HepG2 (cell line): Measurements from ENCODE around the gene RASSF4. TPM values are rescaled to one million over a fixed set of nuclear protein-coding genes. Genes with fewer than 3 reads are reported as not detected.

ENCODE experiments used
- AGO1 ChIP-seq: fragments of 200-400 bp; formaldehyde crosslinking; IDR thresholded peaks from 2 replicates; pipeline ENCODE4 v1.6.1; 2017; ENCODE audit warnings: mild to moderate bottlenecking, low read depth, low read length, moderate library complexity; ENCODE audit not compliant: poor library complexity, severe bottlenecking
- AHR ChIP-seq: IDR thresholded peaks from 2 replicates; pipeline ENCODE4 v1.6.1; 2018; ENCODE audit warnings: missing genetic modification reagents, missing compliant biosample characterization
- ARNT2 ChIP-seq: sonication (generic); formaldehyde crosslinking; IDR thresholded peaks from 2 replicates; pipeline ENCODE4 v1.8.0; 2022; ENCODE audit warnings: mild to moderate bottlenecking, low read depth, missing genetic modification reagents, moderate library complexity
- EED ChIP-seq: sonication (generic); formaldehyde crosslinking; IDR thresholded peaks from 2 replicates; pipeline ENCODE4 v1.5.0; 2020; ENCODE audit warnings: mild to moderate bottlenecking, missing genetic modification reagents
- FOSL2 ChIP-seq: sonication (generic); formaldehyde crosslinking; IDR thresholded peaks from 2 replicates; pipeline ENCODE4 v1.4.0; 2020; ENCODE audit warnings: missing genetic modification reagents
- GABPB1 ChIP-seq: IDR thresholded peaks from 2 replicates; pipeline ENCODE4 v1.6.1; 2016; ENCODE audit warnings: mild to moderate bottlenecking, missing genetic modification reagents, moderate library complexity, missing compliant biosample characterization
- HNRNPK ChIP-seq: fragments of 200-400 bp; formaldehyde crosslinking; IDR thresholded peaks from 2 replicates; pipeline ENCODE4 v1.6.1; 2018; ENCODE audit warnings: low read length, low read depth, moderate library complexity, mild to moderate bottlenecking; ENCODE audit not compliant: poor library complexity, severe bottlenecking
- JUN ChIP-seq: sonication (generic); formaldehyde crosslinking; IDR thresholded peaks from 2 replicates; pipeline ENCODE4 v1.4.0; 2020; ENCODE audit warnings: mild to moderate bottlenecking, missing genetic modification reagents
- KMT2B ChIP-seq: IDR thresholded peaks from 2 replicates; pipeline ENCODE4 v1.6.1; 2016; ENCODE audit warnings: missing genetic modification reagents, missing compliant biosample characterization
- MAX ChIP-seq: IDR thresholded peaks from 2 replicates; pipeline ENCODE4 v1.6.1; 2012; ENCODE audit warnings: inconsistent platforms
- MIER3 ChIP-seq: IDR thresholded peaks from 2 replicates; pipeline ENCODE4 v1.6.1; 2016; ENCODE audit warnings: missing compliant biosample characterization, borderline replicate concordance
- MTERF4 ChIP-seq: sonication (generic); formaldehyde crosslinking; IDR thresholded peaks from 2 replicates; pipeline ENCODE4 v1.8.0; 2023; ENCODE audit warnings: mild to moderate bottlenecking, missing genetic modification reagents
- NR1H2 ChIP-seq: sonication (generic); formaldehyde crosslinking; IDR thresholded peaks from 2 replicates; pipeline ENCODE4 v1.8.1; 2022; ENCODE audit warnings: low read depth, missing genetic modification reagents, borderline replicate concordance
- SNRNP70 ChIP-seq: fragments of 200-400 bp; formaldehyde crosslinking; IDR thresholded peaks from 2 replicates; pipeline ENCODE4 v1.6.1; 2017; ENCODE audit warnings: mild to moderate bottlenecking, low read depth, low read length, moderate library complexity
- STAG1 ChIP-seq: sonication (generic); formaldehyde crosslinking; IDR thresholded peaks from 2 replicates; pipeline ENCODE4 v1.4.0; 2020; ENCODE audit warnings: missing genetic modification reagents
- TERF1 ChIP-seq: sonication (generic); formaldehyde crosslinking; IDR thresholded peaks from 2 replicates; pipeline ENCODE4 v1.8.0; 2022; ENCODE audit warnings: mild to moderate bottlenecking, missing genetic modification reagents, moderate library complexity
- TFDP1 ChIP-seq: IDR thresholded peaks from 2 replicates; pipeline ENCODE4 v1.6.1; 2016; ENCODE audit warnings: missing compliant biosample characterization, missing genetic modification reagents, borderline replicate concordance
- THAP11 ChIP-seq: IDR thresholded peaks from 2 replicates; pipeline ENCODE4 v1.6.1; 2016; ENCODE audit warnings: missing biosample characterization, missing genetic modification reagents
- ZBTB38 ChIP-seq: sonication (generic); formaldehyde crosslinking; IDR thresholded peaks from 2 replicates; pipeline ENCODE4 v1.5.1; 2020; ENCODE audit warnings: mild to moderate bottlenecking, missing genetic modification reagents
- ZFP41 ChIP-seq: sonication (generic); formaldehyde crosslinking; IDR thresholded peaks from 2 replicates; pipeline ENCODE4 v1.4.0; 2020; ENCODE audit warnings: mild to moderate bottlenecking, missing genetic modification reagents, borderline replicate concordance
- ZHX1 ChIP-seq: sonication (generic); formaldehyde crosslinking; IDR thresholded peaks from 2 replicates; pipeline ENCODE4 v1.8.1; 2022; ENCODE audit warnings: low read depth, mild to moderate bottlenecking, missing genetic modification reagents
- ZNF251 ChIP-seq: sonication (generic); formaldehyde crosslinking; IDR thresholded peaks from 2 replicates; pipeline ENCODE4 v1.9.0; 2021; ENCODE audit warnings: mild to moderate bottlenecking, missing genetic modification reagents
- ZNF510 ChIP-seq: sonication (generic); formaldehyde crosslinking; IDR thresholded peaks from 2 replicates; pipeline ENCODE4 v1.4.0; 2020; ENCODE audit warnings: low read depth, mild to moderate bottlenecking, missing genetic modification reagents
- polyA plus RNA-seq, 8 experiments: library from polyadenylated mRNA; depleted of rRNA in 3 of 8; stranded (reverse) in 7 of 8; unstranded in 1 of 8; fragments of >200 nt; fragmentation: Illumina TruSeq in 4 of 8; extraction: Trizol in 4 of 8; gene quantifications; 2 replicates each; pipeline versions ENCODE4 v1.2.1 to v1.2.3, GENCODE V29; 2011 to 2016; ENCODE audit warnings: low read depth in 4 of 8, missing spikeins in 1 of 8, mixed read lengths in 1 of 8; ENCODE audit not compliant: insufficient read depth in 1 of 8
- total RNA-seq, 5 experiments: library from RNA; depleted of rRNA; stranded (reverse); fragments of >200 nt; fragmentation: Illumina TruSeq; extraction: Trizol; gene quantifications; 2 replicates each; pipeline ENCODE4 v1.2.3, GENCODE V29; 2016; ENCODE audit warnings: low read depth in 1 of 5

The RASSF4 gene
- total and polyA plus RNA-seq, 2 of the 13 experiments (the other 11 are each of a cell fraction or from before 2014, with no cell fraction given) = 34.0 to 51.7 TPM

GRCh38 chr10:44974628-44975430 lies 15.2 kb downstream of the RASSF4 start (continued):
- no peak for TF ChIP-seq ZHX1 (CRISPR knock-in tag)
- TF ChIP-seq NR1H2 (CRISPR knock-in tag) = 0 out of 2 replicates have a peak, but pooled peaks have one; percentile 31
- peak; percentile 65 for TF ChIP-seq ZBTB38 (CRISPR knock-in tag)
- TF ChIP-seq KMT2B (CRISPR knock-in tag) = no peak
- no peak for TF ChIP-seq MAX
- 0 out of 2 replicates have a peak, but pooled peaks have one; percentile 19 for TF ChIP-seq AHR
- TF ChIP-seq EED (CRISPR knock-in tag) = peak; percentile 91
- peak; percentile 61 for TF ChIP-seq ARNT2 (CRISPR knock-in tag)
- TF ChIP-seq FOSL2 (CRISPR knock-in tag) = 0 out of 2 replicates have a peak, but pooled peaks have one; percentile 6
- TF ChIP-seq THAP11 (CRISPR knock-in tag) = peak; percentile 45; the same call in 1 of the 2 replicates
- TF ChIP-seq ZNF510 (CRISPR knock-in tag) = no peak
- TF ChIP-seq MTERF4 (CRISPR knock-in tag) = no peak
- peak; percentile 78 for TF ChIP-seq STAG1 (CRISPR knock-in tag)
- TF ChIP-seq GABPB1 (CRISPR knock-in tag) = peak; percentile 61; the same call in 1 of the 2 replicates
- TF ChIP-seq ZNF251 = no peak
- TF ChIP-seq JUN (CRISPR knock-in tag) = no peak
- peak; percentile 100 for TF ChIP-seq AGO1
- TF ChIP-seq TERF1 (CRISPR knock-in tag) = no peak
- peak; percentile 99 for TF ChIP-seq HNRNPK
- peak; percentile 54; the same call in 1 of the 2 replicates for TF ChIP-seq MIER3 (CRISPR knock-in tag)
- peak; percentile 42; the same call in 1 of the 2 replicates for TF ChIP-seq TFDP1
- TF ChIP-seq ZFP41 = no peak
- TF ChIP-seq SNRNP70 = no peak
